ENCODE measurements around the gene TRAF7.

DNA sequence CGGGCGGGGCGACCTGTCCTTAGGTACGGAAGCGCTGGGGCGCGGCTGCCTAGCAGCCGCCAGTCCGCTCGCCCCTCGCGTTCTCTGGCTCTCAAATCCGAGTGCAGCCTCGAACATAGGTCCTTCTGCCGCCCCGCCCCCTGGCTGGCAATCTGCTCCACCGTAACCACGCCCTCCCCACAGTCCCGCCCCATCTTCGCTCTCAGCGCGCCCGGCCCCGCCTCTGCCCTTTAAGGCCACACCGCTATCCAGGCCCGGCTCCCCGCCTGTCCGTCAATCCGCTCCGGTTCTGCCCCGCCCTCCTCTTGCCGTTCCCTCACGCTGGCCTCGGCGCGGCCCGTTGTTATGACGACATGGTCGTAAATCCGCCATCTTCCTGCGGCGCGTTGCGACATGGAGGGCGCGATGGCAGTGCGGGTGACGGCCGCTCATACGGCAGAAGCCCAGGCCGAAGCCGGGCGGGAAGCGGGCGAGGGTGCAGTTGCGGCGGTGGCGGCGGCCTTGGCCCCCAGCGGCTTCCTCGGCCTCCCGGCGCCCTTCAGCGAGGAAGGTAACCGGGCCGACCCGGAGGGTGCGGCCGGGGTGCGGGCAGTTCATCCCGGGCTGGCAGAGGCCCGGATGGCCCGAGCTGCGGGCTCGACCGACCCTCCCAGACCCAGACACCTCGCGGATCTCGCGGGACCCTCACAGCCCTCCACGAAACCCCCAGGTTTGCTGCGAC lies 67.8 kb downstream of the TRAF7 start, which contains the start of gene E4F1:
- TF ChIP-seq, protein P1, sequence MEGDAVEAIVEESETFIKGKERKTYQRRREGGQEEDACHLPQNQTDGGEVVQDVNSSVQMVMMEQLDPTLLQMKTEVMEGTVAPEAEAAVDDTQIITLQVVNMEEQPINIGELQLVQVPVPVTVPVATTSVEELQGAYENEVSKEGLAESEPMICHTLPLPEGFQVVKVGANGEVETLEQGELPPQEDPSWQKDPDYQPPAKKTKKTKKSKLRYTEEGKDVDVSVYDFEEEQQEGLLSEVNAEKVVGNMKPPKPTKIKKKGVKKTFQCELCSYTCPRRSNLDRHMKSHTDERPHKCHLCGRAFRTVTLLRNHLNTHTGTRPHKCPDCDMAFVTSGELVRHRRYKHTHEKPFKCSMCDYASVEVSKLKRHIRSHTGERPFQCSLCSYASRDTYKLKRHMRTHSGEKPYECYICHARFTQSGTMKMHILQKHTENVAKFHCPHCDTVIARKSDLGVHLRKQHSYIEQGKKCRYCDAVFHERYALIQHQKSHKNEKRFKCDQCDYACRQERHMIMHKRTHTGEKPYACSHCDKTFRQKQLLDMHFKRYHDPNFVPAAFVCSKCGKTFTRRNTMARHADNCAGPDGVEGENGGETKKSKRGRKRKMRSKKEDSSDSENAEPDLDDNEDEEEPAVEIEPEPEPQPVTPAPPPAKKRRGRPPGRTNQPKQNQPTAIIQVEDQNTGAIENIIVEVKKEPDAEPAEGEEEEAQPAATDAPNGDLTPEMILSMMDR (IDR thresholded peaks at IDR 0.05), result peak in 1 of 6 experiments; percentile 22
- TF ChIP-seq POLR2A (IDR thresholded peaks at IDR 0.05), result peak; percentile 78 to 88

Measured in Peyer's patch (tissue), 4 donors.